GM21825 (cell line): ENCODE data around the gene TMA16.
A peak's percentile ranks its signal among the peaks of the same experiment; 100 is the strongest.

Source experiments
- ATAC-seq: cut with Tn5 transposase; IDR thresholded peaks from one replicate; pipeline ENCODE4 v1.9.1; 2021; ENCODE audit warnings: mild to moderate bottlenecking, moderate library complexity; ENCODE audit not compliant: unreplicated experiment

The TMA16 gene

GRCh38 chr4:163558539-163559044 is 64.1 kb downstream of the TMA16 start:
- ATAC-seq: peak; percentile 56

- ATAC-seq: no peak
These were observed 68.0 kb downstream of the TMA16 start for GRCh38 chr4:163562496-163562895.

DNA sequence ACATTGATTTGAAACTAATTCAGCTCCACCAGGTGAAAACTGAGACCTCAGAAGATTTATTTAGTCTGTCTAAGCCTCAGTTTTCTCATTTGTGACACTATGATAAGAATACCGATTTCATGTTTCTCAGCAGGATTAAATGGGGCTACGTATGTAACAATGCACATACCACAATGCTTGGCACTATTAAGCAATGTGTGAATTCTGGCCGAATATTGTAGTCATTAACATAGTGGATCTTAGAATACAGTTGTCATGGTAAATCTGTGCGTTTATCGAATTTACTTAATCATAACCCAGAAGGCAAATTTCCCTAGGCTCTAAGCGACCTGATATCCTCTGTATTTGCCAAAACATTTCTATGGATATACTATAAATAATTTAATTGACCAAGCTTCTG is 69.1 kb downstream of the TMA16 start:
- no peak for ATAC-seq

DNA sequence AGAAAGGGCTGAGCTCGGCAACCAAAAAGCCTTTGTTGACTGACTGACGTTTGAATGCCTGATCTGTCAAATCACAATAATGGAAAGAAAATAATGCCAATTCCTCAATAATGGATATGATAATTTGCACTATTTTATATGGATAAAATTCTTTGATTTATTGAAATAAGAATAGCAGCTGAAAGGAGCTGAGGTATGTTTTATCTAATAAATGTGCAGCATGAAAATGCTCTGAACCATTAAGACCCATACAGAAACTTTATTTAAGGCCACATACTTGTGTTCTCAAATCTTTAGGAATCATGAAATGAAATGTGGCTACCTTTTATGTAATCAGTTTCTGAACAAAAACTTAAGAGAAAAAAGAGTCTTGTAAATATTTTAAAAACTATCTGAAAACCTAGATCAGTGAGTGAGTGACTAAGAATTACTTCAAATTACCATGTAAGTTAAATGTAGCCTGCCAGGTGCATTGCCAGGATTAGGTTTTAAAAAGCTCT is 69.8 kb downstream of the TMA16 start:
- ATAC-seq: no peak

GRCh38 chr4:163565226-163566135 is 71.0 kb downstream of the TMA16 start:
- no peak for ATAC-seq

DNA sequence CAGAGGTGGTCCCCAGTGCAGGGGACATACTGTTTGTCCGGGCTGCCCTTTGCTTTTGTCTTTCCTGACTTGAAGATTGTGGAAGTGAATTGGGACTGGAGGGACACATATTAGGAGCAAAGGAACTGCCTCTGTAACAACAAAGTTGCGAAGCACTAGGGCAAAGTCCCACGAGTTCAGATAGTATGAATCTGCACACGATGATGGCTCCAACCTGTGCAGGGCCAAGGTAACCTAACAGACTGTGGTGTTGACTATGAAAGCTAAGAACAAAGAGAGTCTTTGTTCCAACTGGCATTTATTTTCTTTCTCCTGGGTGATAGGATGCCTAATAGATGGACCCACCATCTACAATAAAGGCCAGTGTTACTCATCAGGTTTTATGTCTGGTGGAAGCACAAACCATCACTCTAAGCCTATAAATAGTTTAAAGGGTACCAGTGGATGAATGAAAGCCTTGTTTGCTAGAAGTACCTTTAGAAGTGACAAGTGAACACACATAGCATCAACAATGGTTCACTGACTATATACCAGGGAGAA is 71.8 kb downstream of the TMA16 start:
- no peak for ATAC-seq

GRCh38 chr4:163568843-163569242 is 74.4 kb downstream of the TMA16 start:
- ATAC-seq: peak; percentile 89
